Stimulated activated effector memory CD8-positive, alpha-beta T cell treated with anti-CD3 and anti-CD28 coated beads, Interleukin-12 subunit alpha, Interleukin-12 subunit beta, amount 100 ng/mL, for 72 hours (primary cell): ENCODE measurements around the gene FHOD3.

Source experiments
- ATAC-seq: fragments of 150-1000 bp; cut with Tn5 transposase; 2 replicates; pipeline ENCODE4 v1.10.0; 2021
- DNase-seq, 2 donors: peaks; one replicate each; pipeline ENCODE4 v3.0.0; 2021 to 2022; ENCODE audit warnings: low spot score in 2 of 2
- H3K27ac Mint-ChIP-seq: one replicate; pipeline ENCODE4 v1.8.0; 2022; ENCODE audit warnings: mild to moderate bottlenecking, mixed read lengths
- H3K36me3 Mint-ChIP-seq: one replicate; pipeline ENCODE4 v1.8.0; 2022; ENCODE audit warnings: mild to moderate bottlenecking, mixed read lengths
- H3K4me1 Mint-ChIP-seq: one replicate; pipeline ENCODE4 v1.8.0; 2022; ENCODE audit warnings: mixed read lengths
- H3K4me3 Mint-ChIP-seq: one replicate; pipeline ENCODE4 v1.8.0; 2022; ENCODE audit warnings: mild to moderate bottlenecking, mixed read lengths
- H3K9me3 Mint-ChIP-seq: one replicate; pipeline ENCODE4 v1.8.0; 2022; ENCODE audit warnings: mixed read lengths

Gene FHOD3

GRCh38 chr18:36410346-36410745 lies 112.8 kb downstream of the FHOD3 start:
- Mint-ChIP-seq H3K4me1 (no peaks in the 10 kb centered on the region), H3K27ac (no peak overlapping the region), H3K4me3 (no peak overlapping the region), H3K36me3 (no peaks in the 10 kb centered on the region), H3K9me3 (no peaks in the 10 kb centered on the region)
- DNase-seq (no peak), ATAC-seq (no peak)

GRCh38 chr18:36411745-36412168 lies 114.2 kb downstream of the FHOD3 start:
- no peaks in the 10 kb centered on the region for H3K9me3 Mint-ChIP-seq
- no peak for ATAC-seq
- DNase-seq = no peak
- no peaks in the 10 kb centered on the region for H3K36me3 Mint-ChIP-seq
- H3K27ac Mint-ChIP-seq = no peak overlapping the region
- H3K4me1 Mint-ChIP-seq = no peaks in the 10 kb centered on the region
- H3K4me3 Mint-ChIP-seq = no peak overlapping the region

- Mint-ChIP-seq H3K4me3 (no peak overlapping the region), H3K4me1 (no peaks in the 10 kb centered on the region), H3K27ac (no peak overlapping the region), H3K9me3 (no peaks in the 10 kb centered on the region), H3K36me3 (no peaks in the 10 kb centered on the region)
- DNase-seq (no peak), ATAC-seq (no peak)
These were observed 115.3 kb downstream of the FHOD3 start for GRCh38 chr18:36412778-36413177.

GRCh38 chr18:36415171-36415570 lies 117.7 kb downstream of the FHOD3 start:
- DNase-seq = no peak
- no peak overlapping the region for H3K27ac Mint-ChIP-seq
- no peak for ATAC-seq
- no peak overlapping the region for H3K4me3 Mint-ChIP-seq
- no peaks in the 10 kb centered on the region for H3K36me3 Mint-ChIP-seq
- no peaks in the 10 kb centered on the region for H3K9me3 Mint-ChIP-seq
- H3K4me1 Mint-ChIP-seq = no peaks in the 10 kb centered on the region

- DNase-seq (no peak), ATAC-seq (no peak)
- Mint-ChIP-seq H3K4me1 (no peaks in the 10 kb centered on the region), H3K27ac (no peak overlapping the region), H3K4me3 (no peak overlapping the region), H3K36me3 (no peaks in the 10 kb centered on the region), H3K9me3 (no peaks in the 10 kb centered on the region)
These were observed 118.1 kb downstream of the FHOD3 start for GRCh38 chr18:36415625-36416024.

- ATAC-seq (no peak), DNase-seq (no peak)
- no peak overlapping the region for H3K27ac Mint-ChIP-seq
- no peak overlapping the region for H3K4me3 Mint-ChIP-seq
- H3K36me3 Mint-ChIP-seq = no peaks in the 10 kb centered on the region
- no peaks in the 10 kb centered on the region for H3K4me1 Mint-ChIP-seq
- H3K9me3 Mint-ChIP-seq = no peaks in the 10 kb centered on the region
These were observed 121.8 kb downstream of the FHOD3 start for GRCh38 chr18:36419188-36419899.

- ATAC-seq (peak; percentile 94), DNase-seq (no peak)
- H3K4me1 Mint-ChIP-seq = no peaks in the 10 kb centered on the region
- H3K9me3 Mint-ChIP-seq = no peaks in the 10 kb centered on the region
- no peak overlapping the region for H3K27ac Mint-ChIP-seq
- no peaks in the 10 kb centered on the region for H3K36me3 Mint-ChIP-seq
- no peak overlapping the region for H3K4me3 Mint-ChIP-seq
These were observed 122.5 kb downstream of the FHOD3 start for GRCh38 chr18:36419900-36420531.

- Mint-ChIP-seq H3K4me1 (no peaks in the 10 kb centered on the region), H3K36me3 (no peaks in the 10 kb centered on the region), H3K9me3 (no peaks in the 10 kb centered on the region), H3K4me3 (no peak overlapping the region), H3K27ac (no peak overlapping the region)
- peak; percentile 44 for ATAC-seq
- no peak for DNase-seq
These were observed 123.3 kb downstream of the FHOD3 start for GRCh38 chr18:36420826-36421225.

GRCh38 chr18:36424741-36425142 lies 127.2 kb downstream of the FHOD3 start:
- Mint-ChIP-seq H3K4me1 (no peaks in the 10 kb centered on the region), H3K4me3 (no peak overlapping the region)
- no peak for ATAC-seq

GRCh38 chr18:36427369-36427768 lies 129.9 kb downstream of the FHOD3 start:
- H3K9me3 Mint-ChIP-seq = no peaks in the 10 kb centered on the region
- H3K27ac Mint-ChIP-seq = no peak overlapping the region
- no peak for ATAC-seq
- no peaks in the 10 kb centered on the region for H3K36me3 Mint-ChIP-seq
- DNase-seq = no peak
- no peak overlapping the region for H3K4me3 Mint-ChIP-seq
- no peaks in the 10 kb centered on the region for H3K4me1 Mint-ChIP-seq

More at GRCh38 chr18:36424741-36425142, 127.2 kb downstream of the FHOD3 start:
- Mint-ChIP-seq H3K27ac (no peak overlapping the region), H3K36me3 (no peaks in the 10 kb centered on the region), H3K9me3 (no peaks in the 10 kb centered on the region)
- no peak for DNase-seq

GRCh38 chr18:36427831-36428230 lies 130.3 kb downstream of the FHOD3 start:
- H3K4me1 Mint-ChIP-seq = no peaks in the 10 kb centered on the region
- no peaks in the 10 kb centered on the region for H3K36me3 Mint-ChIP-seq
- no peaks in the 10 kb centered on the region for H3K9me3 Mint-ChIP-seq
- no peak overlapping the region for H3K27ac Mint-ChIP-seq
- no peak for ATAC-seq
- no peak overlapping the region for H3K4me3 Mint-ChIP-seq
- DNase-seq = no peak

- ATAC-seq = no peak
- Mint-ChIP-seq H3K27ac (no peak overlapping the region), H3K4me1 (no peaks in the 10 kb centered on the region), H3K36me3 (no peaks in the 10 kb centered on the region), H3K9me3 (no peaks in the 10 kb centered on the region), H3K4me3 (no peak overlapping the region)
- DNase-seq = no peak
These were observed 131.0 kb downstream of the FHOD3 start for GRCh38 chr18:36428431-36429029.

GRCh38 chr18:36432880-36433555 lies 135.5 kb downstream of the FHOD3 start:
- Mint-ChIP-seq H3K36me3 (no peaks in the 10 kb centered on the region), H3K27ac (no peak overlapping the region), H3K4me3 (no peak overlapping the region), H3K4me1 (no peaks in the 10 kb centered on the region), H3K9me3 (no peaks in the 10 kb centered on the region)
- ATAC-seq (no peak), DNase-seq (no peak)

GRCh38 chr18:36436387-36436786 lies 138.9 kb downstream of the FHOD3 start:
- ATAC-seq (no peak), DNase-seq (no peak)
- no peaks in the 10 kb centered on the region for H3K9me3 Mint-ChIP-seq
- no peaks in the 10 kb centered on the region for H3K36me3 Mint-ChIP-seq
- H3K4me3 Mint-ChIP-seq = no peak overlapping the region
- no peak overlapping the region for H3K27ac Mint-ChIP-seq
- H3K4me1 Mint-ChIP-seq = no peaks in the 10 kb centered on the region

GRCh38 chr18:36440614-36441013 lies 143.1 kb downstream of the FHOD3 start:
- ATAC-seq (no peak), DNase-seq (no peak)
- H3K36me3 Mint-ChIP-seq = no peaks in the 10 kb centered on the region
- H3K27ac Mint-ChIP-seq = no peak overlapping the region
- no peaks in the 10 kb centered on the region for H3K4me1 Mint-ChIP-seq
- no peaks in the 10 kb centered on the region for H3K9me3 Mint-ChIP-seq
- H3K4me3 Mint-ChIP-seq = no peak overlapping the region
